ENCODE results near the gene LIN37. TPM values are rescaled to one million over a fixed set of nuclear protein-coding genes. Genes with fewer than 3 reads are reported as not detected.
A peak's percentile ranks its signal among the peaks of the same experiment; 100 is the strongest.

The LIN37 gene
- total RNA-seq, 1 experiment from 2014 or later = 6.4 TPM

DNA sequence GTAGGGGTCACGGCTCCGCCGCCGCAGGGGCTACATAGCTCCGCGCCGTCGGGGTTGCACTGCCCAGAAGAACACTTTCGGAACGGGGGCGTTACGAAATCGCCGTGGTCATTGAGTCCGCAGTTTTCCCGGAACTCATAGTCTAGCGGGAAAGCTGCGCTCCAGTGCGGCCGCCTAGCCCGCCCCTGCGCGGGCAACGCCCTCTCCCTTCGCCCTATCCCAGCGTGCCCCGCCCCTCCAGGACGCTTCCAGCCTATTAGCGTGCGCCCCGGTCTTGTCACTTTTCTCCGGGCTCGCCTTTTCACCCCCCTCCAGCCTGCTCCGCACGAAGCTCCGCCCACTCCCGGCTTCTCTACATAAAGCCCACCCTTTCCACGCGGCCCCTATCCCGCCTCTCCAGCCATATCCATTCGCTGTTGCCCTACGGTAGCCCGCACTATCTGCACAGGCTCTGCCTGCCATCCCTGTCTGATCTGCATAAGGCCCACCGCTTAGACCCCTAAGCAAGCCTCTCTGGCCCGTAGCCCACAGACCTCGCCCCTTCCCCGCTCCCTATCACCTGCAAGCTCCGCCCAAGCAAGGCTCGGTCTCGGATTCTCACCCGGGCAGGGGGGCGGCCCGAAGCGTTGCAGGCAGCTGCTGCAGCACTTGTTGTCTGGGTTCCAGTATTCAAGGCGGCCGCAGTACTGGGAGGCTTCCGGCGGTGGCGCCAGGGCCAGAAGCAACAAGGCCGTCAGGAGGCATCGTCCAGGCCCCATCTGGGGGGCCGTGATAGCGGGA, 7.8 kb upstream of the LIN37 start (continued):
- no peak; the same call in 1 of the 2 replicates for TF ChIP-seq CREM (CRISPR knock-in tag; IDR thresholded peaks at IDR 0.05)
- no peak for TF ChIP-seq ZNF396 (CRISPR knock-in tag; IDR thresholded peaks at IDR 0.05; ENCODE audit: borderline replicate concordance)
- TF ChIP-seq SMAD3 (CRISPR knock-in tag; IDR thresholded peaks at IDR 0.05; ENCODE audit: borderline replicate concordance) = no peak
- TF ChIP-seq ZNF317 (CRISPR knock-in tag; IDR thresholded peaks at IDR 0.05; ENCODE audit: borderline replicate concordance, low read depth) = no peak
- peak; percentile 44 for TF ChIP-seq ETV6 (CRISPR knock-in tag; IDR thresholded peaks at IDR 0.05)
- no peak for TF ChIP-seq ELF4 (CRISPR knock-in tag; IDR thresholded peaks at IDR 0.05; ENCODE audit: low read depth)
- TF ChIP-seq, protein P1, sequence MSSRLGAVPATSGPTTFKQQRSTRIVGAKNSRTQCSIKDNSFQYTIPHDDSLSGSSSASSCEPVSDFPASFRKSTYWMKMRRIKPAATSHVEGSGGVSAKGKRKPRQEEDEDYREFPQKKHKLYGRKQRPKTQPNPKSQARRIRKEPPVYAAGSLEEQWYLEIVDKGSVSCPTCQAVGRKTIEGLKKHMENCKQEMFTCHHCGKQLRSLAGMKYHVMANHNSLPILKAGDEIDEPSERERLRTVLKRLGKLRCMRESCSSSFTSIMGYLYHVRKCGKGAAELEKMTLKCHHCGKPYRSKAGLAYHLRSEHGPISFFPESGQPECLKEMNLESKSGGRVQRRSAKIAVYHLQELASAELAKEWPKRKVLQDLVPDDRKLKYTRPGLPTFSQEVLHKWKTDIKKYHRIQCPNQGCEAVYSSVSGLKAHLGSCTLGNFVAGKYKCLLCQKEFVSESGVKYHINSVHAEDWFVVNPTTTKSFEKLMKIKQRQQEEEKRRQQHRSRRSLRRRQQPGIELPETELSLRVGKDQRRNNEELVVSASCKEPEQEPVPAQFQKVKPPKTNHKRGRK (CRISPR knock-in tag; IDR thresholded peaks at IDR 0.05; ENCODE audit: borderline replicate concordance) = no peak
- 0 out of 2 replicates have a peak, but pooled peaks have one; percentile 39 for TF ChIP-seq TP53 (CRISPR knock-in tag; IDR thresholded peaks at IDR 0.05)
- no peak for TF ChIP-seq NR3C1 (CRISPR knock-in tag; conservative IDR thresholded peaks at IDR 0.05; ENCODE audit: low read depth)

DNA sequence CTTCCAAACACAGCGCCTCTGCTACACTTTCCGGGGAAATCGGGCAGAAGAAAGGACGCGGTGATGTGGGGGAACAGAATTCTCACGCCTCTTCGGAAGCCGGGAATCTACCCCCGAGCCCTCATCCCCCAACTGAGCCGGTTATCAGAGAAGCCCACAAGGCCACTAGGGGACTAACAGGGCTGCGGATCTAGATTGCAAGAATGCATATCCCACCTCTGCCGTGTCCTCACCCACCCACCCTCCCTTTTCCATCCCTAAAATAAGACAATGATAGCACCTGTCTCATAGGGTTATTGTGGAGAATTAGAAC, 7.2 kb upstream of the LIN37 start:
- Mint-ChIP-seq H3K36me3 (peaks cover 21% of the 10 kb centered on the region), H3K9me3 (no peaks in the 10 kb centered on the region), H3K27me3 (ENCODE audit: low read depth) (no peaks in the 10 kb centered on the region), H3K27ac (peak overlapping the region; percentile 99), H3K4me3 (peak overlapping the region; percentile 81), H3K4me1 (peaks cover 16% of the 10 kb centered on the region)
- no peak for ATAC-seq
- DNase-seq (ENCODE audit: low spot score) = no peak
- CTCF ChIA-PET = interaction anchor here (0.6 to 1.6 kb wide), 21 partner anchors 12 to 236 kb away, joined by 3 to 25 read pairs (median 3); partner anchors contain the start of genes COX6B1 and PROSER3
- POLR2A ChIA-PET = interaction anchor here (0.5 to 1.3 kb wide), 15 partner anchors 10 to 1955 kb away, joined by 3 to 13 read pairs (median 4); partner anchors contain the start of genes COX6B1, HSPB6 and PROSER3
- TF ChIP-seq SMAD3 (CRISPR knock-in tag; IDR thresholded peaks at IDR 0.05; ENCODE audit: borderline replicate concordance) (no peak), ETV6 (CRISPR knock-in tag; IDR thresholded peaks at IDR 0.05) (no peak), TEAD1 (CRISPR knock-in tag; IDR thresholded peaks at IDR 0.05) (no peak), PREB (CRISPR knock-in tag; IDR thresholded peaks at IDR 0.05; ENCODE audit: borderline replicate concordance) (no peak), ZNF416 (CRISPR knock-in tag; IDR thresholded peaks at IDR 0.05) (no peak), NFYB (CRISPR knock-in tag; conservative IDR thresholded peaks at IDR 0.05; ENCODE audit: low read depth) (no peak), CREB1 (CRISPR knock-in tag; IDR thresholded peaks at IDR 0.05) (no peak), STAT6 (CRISPR knock-in tag; conservative IDR thresholded peaks at IDR 0.05; ENCODE audit: low read depth) (no peak), EMX1 (CRISPR knock-in tag; IDR thresholded peaks at IDR 0.05) (no peak), HMGA2 (CRISPR knock-in tag; IDR thresholded peaks at IDR 0.05) (no peak)
- TF ChIP-seq, protein P2, sequence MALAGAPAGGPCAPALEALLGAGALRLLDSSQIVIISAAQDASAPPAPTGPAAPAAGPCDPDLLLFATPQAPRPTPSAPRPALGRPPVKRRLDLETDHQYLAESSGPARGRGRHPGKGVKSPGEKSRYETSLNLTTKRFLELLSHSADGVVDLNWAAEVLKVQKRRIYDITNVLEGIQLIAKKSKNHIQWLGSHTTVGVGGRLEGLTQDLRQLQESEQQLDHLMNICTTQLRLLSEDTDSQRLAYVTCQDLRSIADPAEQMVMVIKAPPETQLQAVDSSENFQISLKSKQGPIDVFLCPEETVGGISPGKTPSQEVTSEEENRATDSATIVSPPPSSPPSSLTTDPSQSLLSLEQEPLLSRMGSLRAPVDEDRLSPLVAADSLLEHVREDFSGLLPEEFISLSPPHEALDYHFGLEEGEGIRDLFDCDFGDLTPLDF (CRISPR knock-in tag; IDR thresholded peaks at IDR 0.05) = no peak
- TF ChIP-seq, protein P3, sequence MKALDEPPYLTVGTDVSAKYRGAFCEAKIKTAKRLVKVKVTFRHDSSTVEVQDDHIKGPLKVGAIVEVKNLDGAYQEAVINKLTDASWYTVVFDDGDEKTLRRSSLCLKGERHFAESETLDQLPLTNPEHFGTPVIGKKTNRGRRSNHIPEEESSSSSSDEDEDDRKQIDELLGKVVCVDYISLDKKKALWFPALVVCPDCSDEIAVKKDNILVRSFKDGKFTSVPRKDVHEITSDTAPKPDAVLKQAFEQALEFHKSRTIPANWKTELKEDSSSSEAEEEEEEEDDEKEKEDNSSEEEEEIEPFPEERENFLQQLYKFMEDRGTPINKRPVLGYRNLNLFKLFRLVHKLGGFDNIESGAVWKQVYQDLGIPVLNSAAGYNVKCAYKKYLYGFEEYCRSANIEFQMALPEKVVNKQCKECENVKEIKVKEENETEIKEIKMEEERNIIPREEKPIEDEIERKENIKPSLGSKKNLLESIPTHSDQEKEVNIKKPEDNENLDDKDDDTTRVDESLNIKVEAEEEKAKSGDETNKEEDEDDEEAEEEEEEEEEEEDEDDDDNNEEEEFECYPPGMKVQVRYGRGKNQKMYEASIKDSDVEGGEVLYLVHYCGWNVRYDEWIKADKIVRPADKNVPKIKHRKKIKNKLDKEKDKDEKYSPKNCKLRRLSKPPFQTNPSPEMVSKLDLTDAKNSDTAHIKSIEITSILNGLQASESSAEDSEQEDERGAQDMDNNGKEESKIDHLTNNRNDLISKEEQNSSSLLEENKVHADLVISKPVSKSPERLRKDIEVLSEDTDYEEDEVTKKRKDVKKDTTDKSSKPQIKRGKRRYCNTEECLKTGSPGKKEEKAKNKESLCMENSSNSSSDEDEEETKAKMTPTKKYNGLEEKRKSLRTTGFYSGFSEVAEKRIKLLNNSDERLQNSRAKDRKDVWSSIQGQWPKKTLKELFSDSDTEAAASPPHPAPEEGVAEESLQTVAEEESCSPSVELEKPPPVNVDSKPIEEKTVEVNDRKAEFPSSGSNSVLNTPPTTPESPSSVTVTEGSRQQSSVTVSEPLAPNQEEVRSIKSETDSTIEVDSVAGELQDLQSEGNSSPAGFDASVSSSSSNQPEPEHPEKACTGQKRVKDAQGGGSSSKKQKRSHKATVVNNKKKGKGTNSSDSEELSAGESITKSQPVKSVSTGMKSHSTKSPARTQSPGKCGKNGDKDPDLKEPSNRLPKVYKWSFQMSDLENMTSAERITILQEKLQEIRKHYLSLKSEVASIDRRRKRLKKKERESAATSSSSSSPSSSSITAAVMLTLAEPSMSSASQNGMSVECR (CRISPR knock-in tag; IDR thresholded peaks at IDR 0.05; ENCODE audit: borderline replicate concordance) = no peak
- TF ChIP-seq, protein P4, sequence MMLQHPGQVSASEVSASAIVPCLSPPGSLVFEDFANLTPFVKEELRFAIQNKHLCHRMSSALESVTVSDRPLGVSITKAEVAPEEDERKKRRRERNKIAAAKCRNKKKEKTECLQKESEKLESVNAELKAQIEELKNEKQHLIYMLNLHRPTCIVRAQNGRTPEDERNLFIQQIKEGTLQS (CRISPR knock-in tag; conservative IDR thresholded peaks at IDR 0.05) = no peak
